NT2/D1 (cell line): Measurements from ENCODE around the gene PGLYRP2.

Experiments used
- SUZ12 ChIP-seq: IDR thresholded peaks from 2 replicates; pipeline ENCODE4 v1.6.1; 2011; ENCODE audit not compliant: insufficient read length, insufficient read depth; ENCODE audit errors: extremely low read depth
- YY1 ChIP-seq: IDR thresholded peaks from 2 replicates; pipeline ENCODE4 v1.6.1; 2011; ENCODE audit not compliant: insufficient read length, insufficient read depth
- ZNF274 ChIP-seq: IDR thresholded peaks from 2 replicates; pipeline ENCODE4 v1.6.1; 2011; ENCODE audit warnings: mild to moderate bottlenecking, low read depth, low read length

DNA sequence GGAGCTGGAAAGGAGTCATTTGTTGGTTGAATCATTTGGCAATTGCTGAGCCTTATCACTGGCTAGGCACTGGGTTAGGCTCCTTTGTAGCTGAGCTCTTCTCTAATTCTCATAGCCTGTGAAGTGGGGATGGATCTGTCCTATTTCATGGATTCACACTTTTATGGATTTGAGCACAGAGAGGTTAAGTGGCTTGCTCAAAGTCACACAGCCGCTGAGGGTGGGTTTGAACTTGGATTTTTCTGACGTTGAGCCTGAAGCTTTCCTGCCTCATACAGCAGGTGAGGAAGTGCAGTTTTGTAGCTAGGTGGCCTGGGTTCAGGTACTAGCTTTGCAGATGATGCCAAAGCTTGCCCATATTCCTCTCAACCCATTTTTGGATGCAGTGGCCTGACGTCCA is 48.4 kb upstream of the PGLYRP2 start:
- TF ChIP-seq SUZ12 = no peak
- TF ChIP-seq YY1 = no peak
- TF ChIP-seq ZNF274 = no peak
